GM23338 (cell line): ENCODE measurements around the gene RASGRP4. TPM values are rescaled to one million over a fixed set of nuclear protein-coding genes. Genes with fewer than 3 reads are reported as not detected.

ENCODE experiments used
- ATAC-seq: fragments of 200-7000 bp; cut with Tn5 transposase; 3 replicates; pipeline ENCODE4 v1.9.1; 2020
- DNase-seq: peaks from one replicate; pipeline ENCODE4 v3.0.0-alpha.2; 2015; ENCODE audit warnings: low spot score
- H2AFZ ChIP-seq: fragments of 200-600 bp; sonication (generic); 2 replicates; pipeline ENCODE4 v1.8.0; 2016; ENCODE audit warnings: antibody characterized with exemption, mild to moderate bottlenecking, moderate library complexity
- H3F3A ChIP-seq: fragments of 200-600 bp; sonication (generic); replicated peaks from 2 replicates; pipeline ENCODE4 v1.8.0; 2017; ENCODE audit warnings: antibody characterized with exemption, mixed run types, low read depth
- H3K27ac ChIP-seq: fragments of 200-600 bp; sonication (generic); 2 replicates; pipeline ENCODE4 v1.6.1; 2016; ENCODE audit warnings: low read depth
- H3K27me3 ChIP-seq: fragments of 200-600 bp; sonication (generic); 2 replicates; pipeline ENCODE4 v1.8.0; 2016; ENCODE audit warnings: mild to moderate bottlenecking, mixed run types, moderate library complexity; ENCODE audit not compliant: insufficient read depth
- H3K36me3 ChIP-seq: fragments of 200-600 bp; sonication (generic); 2 replicates; pipeline ENCODE4 v1.8.0; 2016; ENCODE audit warnings: mild to moderate bottlenecking; ENCODE audit not compliant: insufficient read depth
- H3K4me1 ChIP-seq: fragments of 200-600 bp; sonication (generic); 2 replicates; pipeline ENCODE4 v1.8.0; 2016; ENCODE audit warnings: mild to moderate bottlenecking, moderate library complexity; ENCODE audit not compliant: insufficient read depth
- H3K4me2 ChIP-seq: fragments of 200-600 bp; sonication (generic); 2 replicates; pipeline ENCODE4 v1.7.1; 2017; ENCODE audit warnings: mixed run types
- H3K4me3 ChIP-seq: fragments of 200-600 bp; sonication (generic); 2 replicates; pipeline ENCODE4 v1.6.1; 2016; ENCODE audit warnings: mixed run types
- H3K79me2 ChIP-seq: fragments of 200-600 bp; sonication (generic); replicated peaks from 2 replicates; pipeline ENCODE4 v1.8.0; 2017; ENCODE audit warnings: mild to moderate bottlenecking; ENCODE audit not compliant: insufficient read depth
- H3K9me2 ChIP-seq: fragments of 200-600 bp; sonication (generic); 2 replicates; pipeline ENCODE4 v1.8.0; 2017; ENCODE audit not compliant: insufficient read depth
- H4K20me1 ChIP-seq: fragments of 200-600 bp; sonication (generic); replicated peaks from 2 replicates; pipeline ENCODE4 v1.8.0; 2017; ENCODE audit warnings: mild to moderate bottlenecking; ENCODE audit not compliant: insufficient read depth
- H3K27ac Mint-ChIP-seq: 2 replicates; pipeline ENCODE4 v1.8.0; 2020; ENCODE audit warnings: inconsistent platforms, mild to moderate bottlenecking, moderate library complexity, mixed read lengths
- H3K27me3 Mint-ChIP-seq: 3 replicates; pipeline ENCODE4 v1.8.0; 2022; ENCODE audit warnings: low read depth, mild to moderate bottlenecking, moderate library complexity, mixed read lengths, inconsistent platforms; ENCODE audit not compliant: insufficient read depth, poor library complexity
- H3K36me3 Mint-ChIP-seq: 3 replicates; pipeline ENCODE4 v1.8.0; 2021; ENCODE audit warnings: low read depth, mild to moderate bottlenecking, inconsistent platforms, moderate library complexity, mixed read lengths
- H3K4me1 Mint-ChIP-seq: 3 replicates; pipeline ENCODE4 v1.8.0; 2020; ENCODE audit warnings: mild to moderate bottlenecking, inconsistent platforms, mixed read lengths
- H3K4me3 Mint-ChIP-seq: 3 replicates; pipeline ENCODE4 v1.8.0; 2021; ENCODE audit warnings: moderate library complexity, mild to moderate bottlenecking, inconsistent platforms, mixed read lengths
- H3K9me3 Mint-ChIP-seq: 3 replicates; pipeline ENCODE4 v1.8.0; 2020; ENCODE audit warnings: moderate library complexity, mild to moderate bottlenecking, inconsistent platforms, mixed read lengths
- CREB1 ChIP-seq: fragments of 250-450 bp; sonication (Bioruptor Pico); IDR thresholded peaks from 2 replicates; pipeline ENCODE4 v1.5.0; 2020; ENCODE audit warnings: low read depth, mild to moderate bottlenecking, moderate library complexity
- CTCF ChIP-seq, 2 experiments: fragments of 200-600 bp in 1 of 2; sonication (generic) in 1 of 2; conservative IDR thresholded peaks; 2 replicates each; pipeline versions ENCODE4 v1.5.1 to v1.6.1; 2016 to 2017; ENCODE audit warnings: antibody characterized with exemption in 2 of 2, low read depth in 2 of 2, mild to moderate bottlenecking in 2 of 2, moderate library complexity in 1 of 2
- ETS1 ChIP-seq: IDR thresholded peaks from 2 replicates; pipeline ENCODE4 v1.6.1; 2016; ENCODE audit warnings: antibody characterized with exemption
- EZH2 ChIP-seq: fragments of 200-600 bp; sonication (generic); IDR thresholded peaks from one replicate; pipeline ENCODE4 v1.8.0; 2017; ENCODE audit warnings: antibody characterized with exemption, mild to moderate bottlenecking, low read depth; ENCODE audit not compliant: unreplicated experiment
- EZH2phosphoT487 ChIP-seq: fragments of 200-600 bp; sonication (generic); IDR thresholded peaks from one replicate; pipeline ENCODE4 v1.8.1; 2018; ENCODE audit warnings: antibody characterized with exemption; ENCODE audit not compliant: unreplicated experiment
- JUNB ChIP-seq: IDR thresholded peaks from one replicate; pipeline ENCODE4 v1.6.1; 2016; ENCODE audit warnings: antibody characterized with exemption; ENCODE audit not compliant: unreplicated experiment
- NANOG ChIP-seq: IDR thresholded peaks from 2 replicates; pipeline ENCODE4 v1.6.1; 2016; ENCODE audit warnings: antibody characterized with exemption, borderline replicate concordance
- POLR2AphosphoS5 ChIP-seq: IDR thresholded peaks from 2 replicates; pipeline ENCODE4 v1.6.1; 2016; ENCODE audit warnings: antibody characterized with exemption, low read depth
- REST ChIP-seq: IDR thresholded peaks from one replicate; pipeline ENCODE4 v1.6.1; 2018; ENCODE audit warnings: antibody characterized with exemption; ENCODE audit not compliant: unreplicated experiment
- STAT1 ChIP-seq: IDR thresholded peaks from one replicate; pipeline ENCODE4 v1.6.1; 2016; ENCODE audit warnings: antibody characterized with exemption; ENCODE audit not compliant: unreplicated experiment
- ZNF114 ChIP-seq: fragments of 250-450 bp; sonication (Bioruptor Pico); IDR thresholded peaks from 2 replicates; pipeline ENCODE4 v1.5.0; 2020; ENCODE audit warnings: mild to moderate bottlenecking, moderate library complexity
- ZNF331 ChIP-seq: fragments of 250-450 bp; sonication (Bioruptor Pico); IDR thresholded peaks from 2 replicates; pipeline ENCODE4 v1.5.0; 2020; ENCODE audit warnings: low read depth, mild to moderate bottlenecking, moderate library complexity
- ZNF462 ChIP-seq: fragments of 250-450 bp; sonication (Bioruptor Pico); IDR thresholded peaks from 2 replicates; pipeline ENCODE4 v1.5.0; 2020; ENCODE audit warnings: mild to moderate bottlenecking, moderate library complexity
- polyA plus RNA-seq: library from polyadenylated mRNA; unstranded; fragments of >200 nt; fragmentation: Nextera tagmentation; extraction: Ambion mirVana; gene quantifications from 2 replicates; pipeline ENCODE4 v1.2.1, GENCODE V29; 2016
- total RNA-seq: library from RNA; depleted of rRNA; stranded (reverse); fragments of >200 nt; shearing (Covaris generic); gene quantifications from 2 replicates; pipeline ENCODE4 v1.2.3, GENCODE V29; 2014

The RASGRP4 gene
- total and polyA plus RNA-seq, 2 experiments from 2014 or later = 1.6 to 3.6 TPM

GRCh38 chr19:38411041-38411712, 14.8 kb downstream of the RASGRP4 start:
- H3K36me3 Mint-ChIP-seq = peaks cover 3% of the 10 kb centered on the region; the same call in 1 of the 3 replicates
- Histone ChIP-seq H3K4me3 (no peak overlapping the region), H2AFZ (no peak overlapping the region), H3K4me2 (no peak overlapping the region), H3F3A (no peaks in the 10 kb centered on the region), H3K79me2 (no peaks in the 10 kb centered on the region), H4K20me1 (no peaks in the 10 kb centered on the region), H3K4me1 (no peaks in the 10 kb centered on the region), H3K27me3 (no peaks in the 10 kb centered on the region), H3K27ac (no peak overlapping the region), H3K9me2 (no peaks in the 10 kb centered on the region), H3K36me3 (no peaks in the 10 kb centered on the region)
- H3K27me3 Mint-ChIP-seq = peaks cover 9% of the 10 kb centered on the region
- H3K9me3 Mint-ChIP-seq = no peaks in the 10 kb centered on the region
- no peaks in the 10 kb centered on the region; the same call in 2 of the 3 replicates for H3K4me1 Mint-ChIP-seq
- no peak overlapping the region for H3K27ac Mint-ChIP-seq
- no peak for TF ChIP-seq STAT1
- TF ChIP-seq ZNF331 (CRISPR knock-in tag) = no peak
- no peak for TF ChIP-seq CTCF (conservative IDR thresholded peaks at IDR 0.05; ENCODE audit: low read depth in 2 of 2)
- no peak for TF ChIP-seq NANOG
- TF ChIP-seq EZH2phosphoT487 = no peak
- TF ChIP-seq ZNF462 (CRISPR knock-in tag) = no peak
- TF ChIP-seq ZNF114 (CRISPR knock-in tag) = no peak
- TF ChIP-seq ETS1 = no peak
- no peak for TF ChIP-seq POLR2AphosphoS5
- TF ChIP-seq EZH2 = no peak
- TF ChIP-seq JUNB = no peak
- no peak for TF ChIP-seq REST
- TF ChIP-seq CREB1 (CRISPR knock-in tag) = no peak
- DNase-seq = no peak
- ATAC-seq = no peak
- H3K4me3 Mint-ChIP-seq = no peak overlapping the region
